ENCODE measurements around the gene NECAB2.
A peak's percentile ranks its signal among the peaks of the same experiment; 100 is the strongest.

The NECAB2 gene

DNA sequence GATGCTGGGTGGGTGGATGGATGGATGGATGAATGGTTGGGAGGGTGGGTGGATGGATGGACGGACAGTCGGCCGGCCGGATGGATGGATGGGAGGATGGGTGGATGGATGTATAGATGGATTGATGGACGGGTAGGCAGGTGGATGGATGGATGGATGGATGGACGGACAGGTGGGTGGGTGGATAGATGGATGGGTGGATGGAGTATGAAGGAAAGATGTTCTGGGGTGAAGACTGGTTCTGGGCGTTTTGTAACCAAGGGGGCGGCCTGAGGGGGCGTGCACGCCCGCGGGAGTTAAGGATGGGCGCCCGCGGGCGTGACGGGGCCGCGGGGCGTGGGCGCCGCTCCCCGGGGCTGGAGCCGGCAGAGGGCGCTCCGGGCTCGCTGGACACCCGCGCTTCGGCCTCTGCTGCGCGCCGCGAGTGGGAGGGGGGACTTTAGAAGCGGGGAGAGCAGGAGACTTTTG is at the start of gene NECAB2:
NECAB2 (plus strand) TSS at position 407 of the 468 bp plus-strand sequence. CDS start 405 bp downstream, outside the sequence.
- DNase-seq (ENCODE audit: low spot score), result peak; percentile 39

DNA sequence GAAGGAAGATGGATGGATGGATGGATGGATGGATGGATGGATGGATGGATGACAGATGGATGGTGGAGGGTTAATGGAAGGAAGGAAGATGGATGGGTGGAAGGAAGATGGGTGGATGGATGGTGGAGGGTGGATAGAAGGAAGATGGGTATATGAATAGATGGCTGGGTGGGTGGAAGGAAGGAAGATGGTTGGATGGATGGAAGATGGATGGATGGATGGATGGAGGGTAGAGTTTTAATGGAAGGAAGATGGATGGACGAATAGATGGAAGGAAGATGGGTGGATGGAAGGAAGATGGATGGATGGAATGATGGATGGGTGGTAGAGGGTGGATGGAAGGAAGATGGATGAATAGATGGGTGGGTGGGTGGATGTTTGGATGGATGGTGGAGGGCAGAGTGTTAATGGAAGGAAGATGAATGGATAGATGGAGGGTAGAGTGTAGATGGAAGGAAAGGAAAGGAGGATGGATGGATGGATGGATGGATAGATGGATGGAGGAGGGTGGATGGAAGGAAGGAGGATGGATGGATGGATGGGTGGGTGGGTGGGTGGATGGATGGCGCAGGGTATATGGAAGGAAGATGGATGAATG is 47.1 kb upstream of the NECAB2 start:
- DNase-seq (ENCODE audit: low spot score), result no peak

DNA sequence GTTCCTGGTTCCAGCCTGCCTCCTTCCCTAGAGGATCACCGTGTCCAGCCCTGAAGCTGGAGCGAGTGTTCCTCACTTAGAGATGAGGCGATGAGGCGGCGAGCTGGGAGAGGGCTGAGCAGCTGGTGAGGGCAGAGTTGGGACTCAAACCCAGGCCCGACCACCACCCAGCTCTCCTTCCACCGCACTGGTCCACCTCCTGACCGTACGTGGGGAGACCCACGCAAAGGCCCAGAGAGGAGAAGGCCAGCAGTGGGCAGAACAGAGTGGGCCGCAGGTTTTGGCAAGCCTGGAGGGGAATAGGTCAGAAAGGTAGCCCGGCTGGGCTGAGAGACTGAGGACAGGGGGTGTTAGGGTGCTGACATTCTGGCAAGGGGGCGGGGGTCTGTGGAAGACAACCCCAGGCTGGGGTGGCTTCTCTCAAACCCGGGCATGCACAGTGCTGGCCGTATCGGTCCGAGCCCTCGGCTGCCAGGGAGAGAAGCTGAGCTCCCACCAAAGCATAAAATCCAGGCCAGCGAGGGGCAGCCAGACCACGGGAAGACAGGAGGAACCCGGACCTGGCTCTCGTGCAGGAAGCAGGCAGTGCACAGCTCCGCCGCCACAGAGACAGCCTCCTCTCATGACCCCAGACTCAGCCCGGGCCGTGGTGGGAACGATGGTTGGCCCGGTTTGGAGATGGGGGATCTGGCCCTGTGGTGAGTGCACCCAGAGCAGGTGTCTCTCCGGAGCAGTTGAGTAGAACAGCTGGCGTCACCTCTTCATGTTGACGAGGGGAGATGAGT is 44.3 kb upstream of the NECAB2 start:
- no peak for DNase-seq (ENCODE audit: low spot score)

DNA sequence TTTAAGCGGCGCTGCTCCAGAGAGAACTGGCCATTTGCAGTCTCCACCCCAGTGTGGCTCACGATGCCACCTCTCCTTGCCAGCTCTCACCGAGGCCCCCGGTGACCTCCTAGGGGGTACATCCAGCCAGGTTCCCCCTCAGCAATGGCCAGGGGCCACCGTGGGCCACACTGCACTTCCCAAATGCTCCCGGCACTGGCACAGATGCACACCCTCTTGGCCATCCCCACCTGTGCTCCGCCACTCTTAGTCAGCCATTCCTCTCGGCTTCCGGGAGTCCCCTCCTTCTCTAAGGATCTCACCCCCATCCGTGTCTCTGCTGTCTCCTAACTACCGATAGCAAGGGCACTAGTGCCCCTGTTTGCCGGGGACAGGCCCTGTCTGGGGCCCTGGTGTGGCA is 43.4 kb upstream of the NECAB2 start:
- no peak for DNase-seq (ENCODE audit: low spot score)

DNA sequence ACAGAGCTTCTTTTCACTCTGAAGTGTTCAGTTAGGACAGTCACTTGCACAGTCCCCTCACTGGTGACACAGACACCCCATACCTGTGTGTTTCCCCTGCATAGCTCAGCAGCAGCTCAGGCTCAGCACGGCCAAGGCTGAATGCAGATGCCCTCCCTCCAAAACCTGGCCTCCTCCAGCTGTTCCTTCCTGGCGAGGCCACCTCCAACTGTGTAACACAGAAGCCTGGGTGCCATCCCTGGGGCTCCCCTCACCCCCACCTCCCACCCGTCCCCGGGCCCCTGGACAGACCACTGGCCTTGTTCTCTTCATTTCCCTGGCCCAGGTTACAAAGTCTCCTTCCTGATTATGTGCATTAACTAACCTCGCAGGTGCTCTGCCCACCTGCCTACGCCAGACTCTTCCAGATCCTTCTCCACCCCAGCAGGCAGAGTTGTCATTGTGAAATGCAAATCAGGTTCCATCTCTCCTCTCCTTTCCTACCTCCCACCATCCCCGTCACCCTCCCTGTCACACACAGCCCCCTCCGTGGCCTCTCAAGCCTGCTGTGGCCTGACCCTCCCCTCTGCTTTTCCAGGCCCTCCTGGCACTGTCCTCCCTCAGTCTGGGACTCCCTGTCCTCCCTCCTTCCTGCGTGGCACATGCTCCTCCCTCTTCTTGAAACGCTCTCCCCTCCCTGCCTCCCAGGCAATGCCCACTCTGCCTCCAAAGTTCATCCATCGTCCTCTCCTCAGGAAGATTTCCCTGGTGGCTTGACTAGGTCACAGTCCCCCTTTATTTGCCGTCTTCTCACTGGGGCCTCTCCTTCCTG is 42.7 kb upstream of the NECAB2 start:
- DNase-seq (ENCODE audit: low spot score), result no peak

DNA sequence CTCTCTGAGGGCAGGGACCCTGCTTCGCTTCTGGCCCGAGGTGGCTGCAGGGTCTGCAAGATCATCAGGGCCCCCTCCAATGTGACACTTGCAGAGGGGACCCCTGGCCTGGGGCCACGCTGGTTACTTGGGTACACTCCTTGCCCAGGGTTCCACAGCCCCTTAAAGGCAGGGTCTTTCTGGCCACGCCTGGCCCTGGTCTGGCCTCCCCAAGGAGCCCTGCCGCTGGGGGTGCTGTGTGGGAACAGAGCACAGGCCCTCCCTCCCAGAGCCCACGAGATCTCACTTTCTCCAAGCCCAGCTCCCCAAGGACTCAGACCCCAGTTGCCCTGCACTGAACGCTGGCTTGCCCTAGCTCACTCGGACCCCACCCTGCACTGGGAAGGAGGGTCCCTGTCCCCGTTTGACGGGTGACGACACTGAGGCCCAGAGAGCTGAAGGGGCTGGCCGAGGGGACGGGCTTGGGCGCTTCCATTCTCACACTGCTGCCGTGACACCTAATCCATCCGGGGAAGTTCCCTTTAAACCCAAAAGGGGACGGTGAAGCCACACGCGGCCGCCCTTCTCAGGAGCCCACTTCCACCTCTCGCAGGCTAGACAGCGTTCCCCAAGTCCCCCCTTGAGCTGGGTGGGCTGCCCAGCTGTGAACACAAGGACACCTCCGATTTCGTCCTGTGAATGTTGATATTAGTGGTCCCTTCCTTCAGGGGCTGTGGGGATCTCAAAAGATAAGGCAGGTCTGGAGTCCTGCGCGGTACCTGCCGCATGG is 41.9 kb upstream of the NECAB2 start:
- DNase-seq (ENCODE audit: low spot score), result no peak

DNA sequence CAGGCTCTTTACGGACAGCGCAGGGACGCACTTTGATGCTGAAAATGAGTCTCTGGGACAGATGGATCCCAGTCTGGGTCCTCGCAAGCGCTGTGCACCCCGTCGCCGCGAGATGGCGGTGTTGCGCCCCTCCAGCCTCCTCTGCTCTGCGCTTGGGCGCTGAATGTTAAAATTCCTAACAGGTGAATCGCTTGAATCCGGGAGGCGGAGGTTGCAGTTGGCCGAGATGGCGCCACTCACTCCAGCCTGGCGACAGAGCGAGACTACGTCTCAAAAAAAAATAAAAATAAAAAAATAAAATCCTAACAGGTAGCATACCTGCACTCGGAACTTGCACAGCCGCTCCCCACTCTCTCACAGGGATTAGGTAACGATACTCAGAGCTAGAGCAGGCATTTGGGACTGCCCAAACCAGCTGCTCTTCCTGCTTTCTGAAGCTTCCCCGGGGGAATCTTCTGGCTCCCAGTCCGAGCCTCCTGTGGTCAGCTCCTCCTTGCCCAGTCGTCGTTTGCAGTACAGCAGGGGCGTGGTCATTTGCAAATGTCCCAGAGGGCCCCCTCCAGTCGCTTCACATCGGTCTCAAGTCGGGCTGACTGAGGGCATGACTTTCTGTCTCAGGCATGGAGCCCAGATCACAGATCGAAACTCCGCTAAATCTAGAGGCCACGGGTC is 41.2 kb upstream of the NECAB2 start:
- peak; percentile 16 for DNase-seq (ENCODE audit: low spot score)

DNA sequence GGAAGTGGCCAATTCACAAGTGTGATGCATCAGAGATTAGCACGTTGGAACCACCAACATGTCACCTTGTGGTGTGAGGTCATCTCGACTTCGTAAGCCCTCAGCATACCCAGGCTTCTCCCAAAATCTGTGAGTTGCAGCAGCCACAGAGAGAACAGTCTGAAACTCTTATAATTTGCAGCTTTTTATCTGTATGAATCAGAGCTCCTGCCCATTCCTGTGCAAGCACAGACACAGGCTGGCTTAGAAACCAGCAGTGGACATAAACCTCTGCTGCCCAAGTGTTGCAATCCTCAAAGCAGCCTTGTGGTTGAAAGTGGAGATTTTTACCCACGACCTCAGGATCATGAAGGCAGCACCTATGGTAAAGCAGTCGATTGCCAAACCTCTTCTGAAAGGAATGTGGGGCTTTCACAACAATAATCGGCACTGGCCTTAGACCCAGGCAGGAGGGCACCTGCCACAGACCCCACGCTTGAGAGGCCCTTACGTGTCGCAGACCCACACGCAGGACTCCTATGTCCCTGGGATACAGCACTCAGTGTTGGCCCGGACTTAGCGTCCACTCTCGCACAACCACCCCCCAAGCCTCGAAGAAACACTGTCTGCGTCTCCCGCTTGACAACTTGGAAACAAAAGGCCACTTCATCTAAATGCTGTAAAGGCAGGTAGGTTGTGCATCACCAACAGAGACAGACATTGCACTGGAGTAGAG is 39.5 kb upstream of the NECAB2 start:
- no peak for DNase-seq (ENCODE audit: low spot score)

DNA sequence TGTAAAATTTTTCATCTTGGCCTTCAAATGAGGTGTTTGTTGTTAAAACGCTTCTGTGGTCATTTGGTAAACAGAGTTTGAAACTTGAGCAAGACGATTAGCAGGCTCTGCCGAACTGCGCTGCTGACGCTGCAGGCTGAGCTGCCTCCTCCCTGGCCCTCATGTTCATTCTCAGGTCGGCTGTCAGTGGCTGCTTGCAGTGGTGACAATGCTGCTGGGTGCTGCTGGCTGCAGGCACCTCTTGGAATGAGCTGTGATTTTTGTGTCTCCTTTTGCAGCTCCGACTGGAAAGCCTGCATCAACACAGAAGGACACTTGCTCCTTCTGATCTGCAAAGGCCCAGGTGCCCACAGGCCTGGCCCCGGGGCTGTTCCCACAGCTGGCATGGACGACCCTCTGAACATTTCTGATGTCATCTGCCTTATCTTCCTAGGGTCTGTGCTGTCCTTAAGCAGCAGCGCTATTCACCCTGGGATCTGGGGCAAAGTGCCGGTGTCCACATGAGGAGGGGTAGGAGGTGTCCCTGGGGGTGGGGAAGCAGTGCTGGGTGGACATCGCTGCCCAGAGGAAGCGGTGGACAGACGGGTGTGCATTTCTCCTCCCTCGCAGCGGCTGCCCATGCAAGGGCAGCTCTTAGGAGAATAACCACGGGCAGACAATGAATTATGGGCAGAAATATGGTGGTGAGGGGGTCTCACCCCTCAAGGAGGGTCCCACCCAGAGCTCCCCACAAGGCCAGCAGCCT is 38.1 kb upstream of the NECAB2 start:
- DNase-seq (ENCODE audit: low spot score), result no peak

DNA sequence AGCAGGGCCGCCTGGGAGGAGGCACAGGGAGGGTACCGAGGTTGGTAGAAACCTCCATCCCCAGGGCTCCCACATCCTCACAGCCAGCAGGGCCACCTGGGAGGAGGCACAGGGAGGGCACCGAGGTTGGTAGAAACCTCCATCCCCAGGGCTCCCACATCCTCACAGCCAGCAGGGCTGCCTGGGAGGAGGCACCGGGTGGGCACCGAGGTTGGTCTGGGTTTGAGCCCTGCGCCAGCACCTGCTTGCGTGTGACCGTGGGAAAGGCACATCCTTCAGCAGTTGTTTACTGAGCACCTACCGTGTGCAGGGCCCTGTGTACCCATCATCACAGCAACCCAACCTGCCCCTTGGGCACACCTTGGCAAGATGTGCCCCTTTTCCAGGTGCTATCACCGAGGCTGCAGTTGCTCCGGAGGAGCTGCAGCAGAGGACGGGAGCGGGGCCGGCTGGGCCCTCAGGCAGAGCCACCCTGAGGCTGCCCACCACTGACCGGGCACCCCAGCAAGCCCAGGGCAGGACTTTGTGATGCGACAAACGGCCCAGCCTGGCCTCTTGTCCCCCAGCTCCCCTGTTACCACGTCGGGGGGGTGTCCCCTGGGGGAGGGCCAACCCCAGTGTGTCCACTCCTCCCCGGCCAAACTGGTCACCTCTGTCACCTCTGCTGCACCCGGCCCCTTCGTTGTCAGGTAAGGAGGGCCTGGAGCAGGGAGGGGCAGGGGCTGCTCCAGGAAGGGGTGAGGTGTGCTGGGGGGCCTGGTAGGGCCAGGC is 37.1 kb upstream of the NECAB2 start:
- no peak for DNase-seq (ENCODE audit: low spot score)

DNA sequence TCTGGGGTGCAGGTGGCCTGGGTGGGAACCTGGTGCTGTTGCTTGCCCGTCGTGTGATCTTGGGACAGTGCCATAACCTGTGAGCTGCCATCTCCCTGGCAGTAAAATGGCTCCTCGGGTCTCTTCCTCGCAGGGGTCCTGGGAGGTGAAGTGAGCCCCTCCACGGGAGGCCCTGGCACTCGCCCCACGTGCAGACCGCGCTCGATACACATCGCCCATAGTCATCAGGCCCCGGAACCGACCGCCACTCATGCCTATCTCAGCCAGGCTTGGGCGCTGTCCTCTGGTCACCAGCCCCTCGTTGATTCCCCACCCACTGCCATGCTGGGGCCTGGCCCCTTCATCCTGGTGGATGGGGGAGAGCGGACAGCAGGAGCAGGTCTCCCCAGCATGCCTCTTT is 36.5 kb upstream of the NECAB2 start:
- no peak for DNase-seq (ENCODE audit: low spot score)

DNA sequence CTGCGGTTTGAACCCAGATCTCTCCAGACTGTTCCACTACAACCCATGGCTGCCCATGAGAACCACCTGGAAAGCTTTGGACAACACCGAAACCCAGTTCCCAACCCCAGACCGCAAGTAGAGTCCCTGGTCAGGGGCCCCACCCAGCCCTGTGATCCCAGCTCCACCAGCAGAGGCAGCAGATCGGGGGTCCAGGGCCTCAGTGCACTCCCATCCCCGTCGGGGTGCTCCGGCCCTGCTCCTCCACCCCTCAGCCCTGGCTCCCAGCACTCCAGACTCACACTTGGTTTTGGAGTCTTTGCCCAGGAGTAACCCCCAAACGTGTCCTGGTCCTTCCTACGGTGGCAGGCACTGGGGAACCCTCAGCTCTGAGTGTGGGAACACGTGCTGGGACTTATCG is 35.7 kb upstream of the NECAB2 start:
- DNase-seq (ENCODE audit: low spot score), result no peak

DNA sequence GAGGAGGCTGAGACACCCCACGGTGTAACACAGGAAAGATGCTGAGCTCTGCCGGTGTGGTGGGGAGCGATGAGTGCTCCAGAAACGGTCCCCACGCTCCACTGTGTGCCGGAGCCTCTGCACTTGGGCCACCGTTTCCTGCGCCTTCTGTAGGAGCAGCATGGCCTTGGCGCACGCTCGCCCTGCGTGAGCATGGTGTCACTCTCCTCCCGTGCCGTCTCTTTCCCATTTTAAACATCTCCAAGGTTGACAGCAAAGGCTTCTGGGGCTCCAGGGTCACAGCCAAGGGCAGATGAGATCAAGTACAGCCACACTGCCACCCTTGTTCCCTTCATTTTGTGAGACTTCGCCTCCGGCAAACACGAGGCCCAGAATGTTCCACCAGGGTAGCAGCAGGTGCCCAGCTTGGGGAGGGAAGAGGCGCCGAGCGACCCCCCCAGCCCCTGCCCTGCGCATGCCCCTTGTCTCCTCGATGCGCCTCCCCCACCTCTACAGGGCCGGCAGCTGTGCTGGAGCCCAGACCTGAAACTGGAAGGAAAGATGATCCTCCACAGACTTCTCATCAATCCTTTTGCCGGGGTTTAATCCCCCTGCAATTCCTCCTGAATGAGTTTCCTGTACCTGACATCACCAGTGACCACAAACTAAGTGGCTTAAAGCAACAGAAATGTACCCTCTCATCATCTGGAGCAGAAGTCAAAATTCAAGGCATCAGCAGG is 34.9 kb upstream of the NECAB2 start:
- DNase-seq (ENCODE audit: low spot score), result no peak

DNA sequence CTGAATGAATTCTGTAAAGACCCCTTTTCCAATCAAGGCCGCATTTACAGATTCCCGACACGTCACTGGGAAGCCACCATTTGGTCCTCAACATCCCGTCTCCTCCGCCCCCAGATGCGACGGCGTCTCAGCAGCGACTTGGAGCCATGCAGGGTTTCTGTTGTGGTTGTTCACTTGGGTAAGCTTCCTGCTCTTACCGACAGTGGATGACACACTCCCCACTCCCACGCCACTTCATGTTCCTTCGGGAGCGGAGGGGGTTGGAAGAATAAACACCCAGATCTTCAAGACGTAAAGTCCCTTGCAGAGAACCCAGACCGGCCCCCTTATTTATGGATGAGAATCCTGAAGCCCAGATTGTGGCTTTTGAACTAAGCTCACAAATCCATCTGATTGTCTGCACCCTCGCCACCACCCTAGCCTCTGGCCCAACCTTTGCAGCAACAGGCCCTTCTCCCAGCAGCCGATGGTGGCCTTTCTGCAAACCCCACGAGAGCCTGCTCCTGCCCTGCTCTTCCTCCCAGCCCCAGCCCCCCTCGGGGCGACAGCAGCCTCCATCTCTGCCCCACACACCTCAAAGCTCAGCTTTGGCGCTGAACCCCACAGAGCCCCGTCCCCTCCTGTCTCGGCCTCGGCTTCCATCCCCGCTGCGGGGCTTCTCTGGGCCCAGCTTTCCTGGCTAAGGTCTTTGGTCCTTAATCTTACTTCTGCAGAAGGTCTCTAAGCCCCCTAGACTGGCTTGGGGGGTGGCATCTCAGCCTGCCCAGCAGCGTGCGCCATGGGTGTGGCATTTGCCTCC is 34.0 kb upstream of the NECAB2 start:
- no peak for DNase-seq (ENCODE audit: low spot score)

DNA sequence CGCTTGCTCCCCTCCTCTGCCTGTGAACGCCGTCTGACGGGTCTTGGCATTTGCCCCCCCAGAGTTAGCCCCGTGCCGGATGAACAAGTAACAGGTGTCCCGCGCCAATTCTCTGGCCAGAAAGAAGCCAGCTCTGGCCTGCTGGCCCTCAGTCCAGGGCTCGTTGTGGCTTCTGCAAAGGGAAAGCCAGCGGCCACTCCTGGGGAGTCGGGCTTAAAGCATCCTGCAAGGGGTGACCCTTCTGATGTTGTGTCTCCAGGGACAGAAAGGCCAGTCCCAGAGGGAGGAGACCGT is 33.4 kb upstream of the NECAB2 start:
- no peak for DNase-seq (ENCODE audit: low spot score)

DNA sequence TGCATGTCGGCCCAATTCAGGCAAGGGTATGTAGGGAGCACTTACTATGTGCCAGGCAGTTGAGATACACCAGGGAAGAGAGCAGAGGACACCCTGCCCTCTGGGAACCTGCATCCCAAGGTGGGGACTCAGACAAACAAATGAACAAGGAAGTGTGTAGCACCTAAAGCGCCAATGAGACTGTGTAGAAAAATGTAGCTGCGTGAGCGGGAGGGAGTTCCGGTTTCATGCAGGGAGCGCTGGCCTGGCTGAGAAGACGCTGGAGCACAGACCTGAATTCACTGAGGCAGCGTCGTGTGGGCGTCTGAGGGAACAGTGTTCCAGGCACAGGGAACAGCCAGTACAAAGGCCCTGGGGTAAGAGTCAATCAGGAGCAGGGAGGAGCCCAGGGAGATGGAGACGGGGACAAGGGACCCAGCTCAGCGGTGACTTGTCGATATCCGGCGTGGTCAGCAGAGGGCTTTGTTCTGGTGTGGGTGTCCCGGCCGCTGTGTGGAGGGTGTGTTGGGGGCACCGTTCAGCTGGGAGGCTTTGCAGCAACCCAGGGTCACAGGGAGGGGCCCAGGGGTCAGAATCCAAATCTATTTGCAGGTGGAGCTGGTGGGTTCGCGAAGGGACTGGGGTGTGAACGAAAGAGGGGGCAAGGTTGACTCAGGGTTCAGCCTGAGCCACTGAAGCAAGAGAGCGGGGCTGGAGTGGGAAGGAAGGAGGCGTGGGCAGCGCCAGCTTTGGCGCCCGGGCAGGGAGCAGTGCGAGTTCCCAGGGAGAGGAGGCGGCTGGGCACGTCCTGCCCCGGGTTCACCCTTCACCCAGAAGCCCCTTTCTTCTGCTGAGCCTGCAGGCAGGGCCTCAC is 32.8 kb upstream of the NECAB2 start:
- DNase-seq (ENCODE audit: low spot score), result no peak

DNA sequence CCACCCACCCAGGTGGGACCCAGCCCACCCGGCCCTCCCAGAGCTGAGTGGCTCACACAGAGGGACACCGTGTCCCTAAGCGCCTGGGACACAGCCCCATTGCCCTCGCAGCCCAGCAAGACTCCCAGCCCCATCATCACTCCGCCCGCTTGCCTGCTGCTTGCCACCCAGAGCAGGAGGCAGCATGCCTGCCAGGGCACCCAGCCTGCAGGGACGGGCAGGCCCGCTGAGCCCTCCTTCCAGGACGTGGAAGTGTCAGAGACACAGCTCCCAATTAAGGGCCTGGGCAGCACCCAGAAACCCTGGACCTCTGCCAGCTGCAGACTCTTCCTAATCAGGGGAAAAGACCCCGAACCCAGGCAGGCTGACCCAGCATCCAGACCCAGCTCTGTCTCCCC is 32.2 kb upstream of the NECAB2 start:
- DNase-seq (ENCODE audit: low spot score), result no peak

Measured in globus pallidus (tissue), 1 donor.